Astrocyte (in vitro differentiated cells and primary cell): ENCODE measurements around the gene ARVCF. TPM values are rescaled to one million over a fixed set of nuclear protein-coding genes. Genes with fewer than 3 reads are reported as not detected.

Experiments
- DNase-seq: peaks from one replicate; pipeline ENCODE4 v3.0.0-alpha.2; 2010; ENCODE audit warnings: low read depth
- FAIRE-seq: peaks from 2 replicates; lab custom pipeline; 2011; peaks lifted over from hg19 to GRCh38; lab: Jason Lieb, UNC
- H2AFZ ChIP-seq: 2 replicates; pipeline ENCODE4 v1.6.0; 2012; ENCODE audit warnings: low read depth, low read length, inconsistent platforms
- H3K27ac ChIP-seq: 2 replicates; pipeline ENCODE4 v1.5.1; 2011; ENCODE audit warnings: low read depth, low read length, inconsistent platforms
- H3K27me3 ChIP-seq: 2 replicates; pipeline ENCODE4 v1.6.0; 2011; ENCODE audit warnings: low read length, inconsistent platforms; ENCODE audit not compliant: insufficient read depth
- H3K36me3 ChIP-seq: 2 replicates; pipeline ENCODE4 v1.5.1; 2011; ENCODE audit warnings: low read length, inconsistent platforms; ENCODE audit not compliant: insufficient read depth
- H3K4me1 ChIP-seq: 2 replicates; pipeline ENCODE4 v1.5.1; 2011; ENCODE audit warnings: low read length, inconsistent platforms; ENCODE audit not compliant: insufficient read depth
- H3K4me2 ChIP-seq: 2 replicates; pipeline ENCODE4 v1.6.0; 2012; ENCODE audit warnings: low read length, inconsistent platforms
- H3K4me3 ChIP-seq: 2 replicates; pipeline ENCODE4 v1.5.1; 2011; ENCODE audit warnings: low read depth, mild to moderate bottlenecking, low read length, inconsistent platforms; ENCODE audit not compliant: insufficient read depth
- H3K79me2 ChIP-seq: 2 replicates; pipeline ENCODE4 v1.6.0; 2012; ENCODE audit warnings: mild to moderate bottlenecking, low read length, inconsistent platforms; ENCODE audit not compliant: insufficient read depth
- H3K9ac ChIP-seq: 2 replicates; pipeline ENCODE4 v1.6.0; 2012; ENCODE audit warnings: mild to moderate bottlenecking, low read length, inconsistent platforms
- H3K9me3 ChIP-seq: 2 replicates; pipeline ENCODE4 v1.5.1; 2012; ENCODE audit warnings: low read depth, mild to moderate bottlenecking, low read length, inconsistent platforms; ENCODE audit not compliant: insufficient read depth
- H4K20me1 ChIP-seq: 2 replicates; pipeline ENCODE4 v1.6.0; 2012; ENCODE audit warnings: low read length, inconsistent platforms; ENCODE audit not compliant: insufficient read depth
- H3K27ac Mint-ChIP-seq: one replicate; pipeline ENCODE4 v1.8.0; 2021; ENCODE audit warnings: mild to moderate bottlenecking, mixed read lengths; ENCODE audit not compliant: unreplicated experiment
- H3K27me3 Mint-ChIP-seq: one replicate; pipeline ENCODE4 v1.8.0; 2021; ENCODE audit warnings: low read depth, mixed read lengths; ENCODE audit not compliant: unreplicated experiment
- H3K36me3 Mint-ChIP-seq: one replicate; pipeline ENCODE4 v1.8.0; 2021; ENCODE audit warnings: low read depth, mixed read lengths; ENCODE audit not compliant: unreplicated experiment
- H3K4me1 Mint-ChIP-seq: one replicate; pipeline ENCODE4 v1.8.0; 2021; ENCODE audit warnings: low read depth, mixed read lengths; ENCODE audit not compliant: unreplicated experiment
- H3K4me3 Mint-ChIP-seq: one replicate; pipeline ENCODE4 v1.8.0; 2021; ENCODE audit warnings: mild to moderate bottlenecking, moderate library complexity, mixed read lengths; ENCODE audit not compliant: unreplicated experiment
- H3K9me3 Mint-ChIP-seq: one replicate; pipeline ENCODE4 v1.8.0; 2021; ENCODE audit warnings: mild to moderate bottlenecking, mixed read lengths; ENCODE audit not compliant: unreplicated experiment
- CTCF ChIP-seq: IDR thresholded peaks from 2 replicates; pipeline ENCODE4 v1.5.1; 2011; ENCODE audit warnings: low read depth, mild to moderate bottlenecking, inconsistent platforms, low read length, moderate library complexity; ENCODE audit not compliant: insufficient read depth
- EZH2 ChIP-seq: IDR thresholded peaks from 2 replicates; pipeline ENCODE4 v1.6.1; 2012; ENCODE audit warnings: mild to moderate bottlenecking, low read length, inconsistent platforms; ENCODE audit not compliant: insufficient read depth
- total RNA-seq: library from RNA; stranded (reverse); gene quantifications from 2 replicates; pipeline ENCODE4 v1.2.1, GENCODE V29; 2021

The ARVCF gene
- total RNA-seq, 1 donor from 2014 or later, result 17.9 TPM

- H3K4me3 Mint-ChIP-seq, result no peak overlapping the region
- Histone ChIP-seq H4K20me1 (peaks cover 25% of the 10 kb centered on the region), H3K4me2 (peak overlapping the region; percentile 8), H3K4me1 (peaks cover 35% of the 10 kb centered on the region), H3K4me3 (no peak overlapping the region), H3K9ac (peak overlapping the region; percentile 52), H3K9me3 (no peaks in the 10 kb centered on the region), H3K27me3 (no peaks in the 10 kb centered on the region), H2AFZ (no peak overlapping the region), H3K36me3 (peaks cover 8% of the 10 kb centered on the region), H3K27ac (peak overlapping the region; percentile 34), H3K79me2 (peaks cover 73% of the 10 kb centered on the region)
- DNase-seq (no peak), FAIRE-seq (no peak)
- H3K4me1 Mint-ChIP-seq, result peaks cover 25% of the 10 kb centered on the region
- H3K9me3 Mint-ChIP-seq, result no peaks in the 10 kb centered on the region
- no peaks in the 10 kb centered on the region for H3K27me3 Mint-ChIP-seq
- TF ChIP-seq CTCF (no peak), EZH2 (no peak)
- H3K27ac Mint-ChIP-seq, result peak overlapping the region; percentile 80
- H3K36me3 Mint-ChIP-seq, result peaks cover 7% of the 10 kb centered on the region
Measured at GRCh38 chr22:19948057-19948760, 68.4 kb downstream of the ARVCF start.

- FAIRE-seq (no peak), DNase-seq (peak; percentile 89)
- Histone ChIP-seq H3K4me3 (peak overlapping the region; percentile 70), H3K4me2 (peak overlapping the region; percentile 90), H3K27me3 (no peaks in the 10 kb centered on the region), H4K20me1 (peaks cover 4% of the 10 kb centered on the region), H3K36me3 (no peaks in the 10 kb centered on the region), H2AFZ (peak overlapping the region; percentile 23), H3K9me3 (no peaks in the 10 kb centered on the region), H3K79me2 (peaks cover 65% of the 10 kb centered on the region), H3K9ac (peak overlapping the region; percentile 92), H3K4me1 (peaks cover 41% of the 10 kb centered on the region), H3K27ac (peak overlapping the region; percentile 98)
- Mint-ChIP-seq H3K27ac (peak overlapping the region; percentile 100), H3K4me1 (peaks cover 30% of the 10 kb centered on the region), H3K9me3 (no peaks in the 10 kb centered on the region), H3K27me3 (no peaks in the 10 kb centered on the region), H3K4me3 (peak overlapping the region; percentile 92), H3K36me3 (peaks cover 4% of the 10 kb centered on the region)
- TF ChIP-seq CTCF (peak; percentile 18), EZH2 (no peak)
Measured at GRCh38 chr22:19943082-19944026, 73.3 kb downstream of the ARVCF start.
